Body of pancreas (tissue), 4 donors: ENCODE results near the gene EPC2. TPM values are rescaled to one million over a fixed set of nuclear protein-coding genes. Genes with fewer than 3 reads are reported as not detected.

Experiments used
- ATAC-seq: fragments of 150-250 bp; one replicate; pipeline ENCODE4 v1.9.1; 2016
- DNase-seq, 4 donors: peaks; one replicate each; pipeline ENCODE4 v3.0.0-alpha.2; 2019
- H3K27ac ChIP-seq, 4 donors: fragments of 200-600 bp; sonication (generic); 1 replicate in 3 of 4; 2 replicates in 1 of 4; pipeline versions ENCODE4 v1.5.1 to v1.6.1; 2016 to 2019; ENCODE audit warnings: mild to moderate bottlenecking in 1 of 4, mixed read lengths in 1 of 4, moderate library complexity in 1 of 4
- H3K27me3 ChIP-seq, 2 donors: fragments of 200-600 bp; sonication (generic); one replicate each; pipeline ENCODE4 v1.6.0; 2016; ENCODE audit warnings: mild to moderate bottlenecking in 1 of 2
- H3K36me3 ChIP-seq, 2 donors: fragments of 200-600 bp; sonication (generic); replicated peaks in 1 of 2; 2 replicates each; pipeline ENCODE4 v1.5.1; 2016; ENCODE audit warnings: low read depth in 2 of 2; ENCODE audit not compliant: insufficient read depth in 1 of 2
- H3K4me1 ChIP-seq: fragments of 200-600 bp; sonication (generic); one replicate; pipeline ENCODE4 v1.6.0; 2016
- H3K4me3 ChIP-seq, 2 donors: fragments of 200-600 bp; sonication (generic); 1 replicate in 1 of 2; 2 replicates in 1 of 2; pipeline ENCODE4 v1.5.1; 2016 to 2019
- H3K9me3 ChIP-seq, 3 donors: fragments of 200-600 bp; sonication (generic); 1 replicate in 2 of 3; 2 replicates in 1 of 3; pipeline ENCODE4 v1.5.1; 2016
- CTCF ChIP-seq, 7 experiments: fragments of 450-650 bp in 4 of 7; fragments of 200-600 bp in 3 of 7; sonication (generic) in 3 of 7; IDR thresholded peaks; one replicate each; pipeline ENCODE4 v1.5.1; 2016 to 2019; ENCODE audit warnings: antibody characterized with exemption in 7 of 7
- POLR2A ChIP-seq, 3 donors: fragments of 450-650 bp; IDR thresholded peaks; one replicate each; pipeline ENCODE4 v1.6.1; 2016; ENCODE audit warnings: antibody characterized with exemption in 3 of 3, mild to moderate bottlenecking in 2 of 3
- whole genome bisulfite sequencing, 2 donors: methylation state at CpG; one replicate each; pipeline ENCODE4 v1.1.5; 2017; 5-methylcytosine and 5-hydroxymethylcytosine counted together
- intact Hi-C: fragments of 100-400 bp; cut with DNase I; formaldehyde crosslinking; loops from one replicate; pipeline ENCODE4 v1.15.1; 2023
- total RNA-seq, 2 donors: library from RNA; depleted of rRNA; stranded (reverse); fragments of >200 nt; gene quantifications; one replicate each; pipeline ENCODE4 v1.1.0, GENCODE V29; 2016

The EPC2 gene
- total RNA-seq, 2 donors from 2014 or later = 19.2 to 21.1 TPM

GRCh38 chr2:148745151-148745851, 100.8 kb downstream of the EPC2 start:
- Histone ChIP-seq H3K36me3 (no peaks in the 10 kb centered on the region), H3K27ac (no peak overlapping the region), H3K9me3 (no peaks in the 10 kb centered on the region), H3K4me3 (no peak overlapping the region), H3K4me1 (peaks cover 17% of the 10 kb centered on the region), H3K27me3 (no peaks in the 10 kb centered on the region)
- intact Hi-C loops = no loop called here
- 98 to 99% methylated on average over 3 of the region's 3 CpGs for WGBS, 2 donors
- TF ChIP-seq CTCF (IDR thresholded peaks at IDR 0.05) = no peak
- TF ChIP-seq POLR2A (IDR thresholded peaks at IDR 0.05) = no peak
- DNase-seq (no peak), ATAC-seq (no peak)

- Histone ChIP-seq H3K4me1 (peaks cover 17% of the 10 kb centered on the region), H3K36me3 (no peaks in the 10 kb centered on the region), H3K27ac (no peak overlapping the region), H3K27me3 (no peaks in the 10 kb centered on the region), H3K4me3 (no peak overlapping the region), H3K9me3 (no peaks in the 10 kb centered on the region)
- no peak for DNase-seq
- intact Hi-C loops = no loop called here
- TF ChIP-seq CTCF (IDR thresholded peaks at IDR 0.05) (no peak), POLR2A (IDR thresholded peaks at IDR 0.05) (no peak)
- WGBS, 2 donors = 4 to 18% methylated on average over 1 of the region's 1 CpG
- no peak for ATAC-seq
Measured at GRCh38 chr2:148746973-148747372, 102.4 kb downstream of the EPC2 start.

GRCh38 chr2:148751907-148752306, 107.4 kb downstream of the EPC2 start:
- no peaks in the 10 kb centered on the region for H3K9me3 ChIP-seq
- H3K27ac ChIP-seq = no peak overlapping the region
- ATAC-seq (no peak), DNase-seq (no peak)
- H3K4me3 ChIP-seq = no peak overlapping the region
- no peaks in the 10 kb centered on the region for H3K27me3 ChIP-seq
- TF ChIP-seq POLR2A (IDR thresholded peaks at IDR 0.05) (no peak), CTCF (IDR thresholded peaks at IDR 0.05) (no peak)
- intact Hi-C loops = no loop called here
- H3K36me3 ChIP-seq = no peaks in the 10 kb centered on the region
- WGBS, 2 donors = 83 to 84% methylated on average over 4 of the region's 4 CpGs
- peaks cover 8% of the 10 kb centered on the region for H3K4me1 ChIP-seq

GRCh38 chr2:148752977-148753376, 108.4 kb downstream of the EPC2 start:
- no peak overlapping the region for H3K27ac ChIP-seq
- WGBS, 2 donors = 86 to 97% methylated on average over 3 of the region's 3 CpGs
- no peak overlapping the region for H3K4me3 ChIP-seq
- intact Hi-C loops = no loop called here
- DNase-seq (no peak), ATAC-seq (no peak)
- H3K9me3 ChIP-seq = no peaks in the 10 kb centered on the region
- TF ChIP-seq CTCF (IDR thresholded peaks at IDR 0.05) = no peak
- no peak for TF ChIP-seq POLR2A (IDR thresholded peaks at IDR 0.05)
- H3K4me1 ChIP-seq = no peaks in the 10 kb centered on the region
- H3K27me3 ChIP-seq = no peaks in the 10 kb centered on the region
- H3K36me3 ChIP-seq = no peaks in the 10 kb centered on the region

- no peaks in the 10 kb centered on the region for H3K9me3 ChIP-seq
- DNase-seq = no peak
- no peaks in the 10 kb centered on the region for H3K27me3 ChIP-seq
- 80 to 81% methylated on average over 1 of the region's 1 CpG for WGBS, 2 donors
- H3K27ac ChIP-seq = no peak overlapping the region
- no peak overlapping the region for H3K4me3 ChIP-seq
- no peaks in the 10 kb centered on the region for H3K4me1 ChIP-seq
- no peaks in the 10 kb centered on the region for H3K36me3 ChIP-seq
- ATAC-seq = no peak
- intact Hi-C loops = no loop called here
- TF ChIP-seq POLR2A (IDR thresholded peaks at IDR 0.05) (no peak), CTCF (IDR thresholded peaks at IDR 0.05) (no peak)
Measured at GRCh38 chr2:148754864-148755263, 110.3 kb downstream of the EPC2 start.
